Upper lobe of left lung (tissue), 6 donors: ENCODE results near the gene ZNF407. TPM values are rescaled to one million over a fixed set of nuclear protein-coding genes. Genes with fewer than 3 reads are reported as not detected.

ENCODE experiments used
- ATAC-seq, 2 donors: fragments of 200-7000 bp; cut with Tn5 transposase; one replicate each; pipeline ENCODE4 v1.9.1; 2022; ENCODE audit warnings: mild to moderate bottlenecking in 2 of 2, moderate library complexity in 2 of 2; ENCODE audit not compliant: low FRiP score in 2 of 2
- DNase-seq, 2 donors: peaks; one replicate each; pipeline ENCODE4 v3.0.0-alpha.2; 2019 to 2020
- H3K27ac ChIP-seq, 4 donors: fragments of 200-600 bp; sonication (generic); one replicate each; pipeline ENCODE4 v1.5.1; 2016 to 2019
- H3K27me3 ChIP-seq, 4 donors: fragments of 200-600 bp; sonication (generic); one replicate each; pipeline ENCODE4 v1.5.1; 2017 to 2019
- H3K36me3 ChIP-seq, 4 donors: fragments of 200-600 bp; sonication (generic); one replicate each; pipeline ENCODE4 v1.5.1; 2016 to 2019
- H3K4me1 ChIP-seq, 4 donors: fragments of 200-600 bp; sonication (generic); one replicate each; pipeline ENCODE4 v1.5.1; 2018 to 2019
- H3K4me3 ChIP-seq, 4 donors: fragments of 200-600 bp; sonication (generic); one replicate each; pipeline ENCODE4 v1.5.1; 2017 to 2019; ENCODE audit warnings: mild to moderate bottlenecking in 2 of 4, moderate library complexity in 1 of 4
- H3K9me3 ChIP-seq, 4 donors: fragments of 200-600 bp; sonication (generic); one replicate each; pipeline ENCODE4 v1.5.1; 2018 to 2019
- CTCF ChIP-seq, 6 experiments: fragments of 450-650 bp in 4 of 6; fragments of 200-600 bp in 2 of 6; sonication (generic) in 2 of 6; IDR thresholded peaks; one replicate each; pipeline ENCODE4 v1.5.1; 2016 to 2019; ENCODE audit warnings: antibody characterized with exemption in 6 of 6
- EP300 ChIP-seq, 4 donors: sonication (generic); formaldehyde crosslinking; IDR thresholded peaks; one replicate each; pipeline ENCODE4 v1.5.1; 2017; ENCODE audit warnings: antibody characterized with exemption in 4 of 4, control low read depth in 2 of 4
- POLR2A ChIP-seq, 4 donors: fragments of 450-650 bp; IDR thresholded peaks; one replicate each; pipeline ENCODE4 v1.5.1; 2016 to 2017; ENCODE audit warnings: antibody characterized with exemption in 4 of 4, mild to moderate bottlenecking in 2 of 4
- POLR2AphosphoS5 ChIP-seq, 2 donors: sonication (generic); formaldehyde crosslinking; IDR thresholded peaks; one replicate each; pipeline ENCODE4 v1.5.1; 2017; ENCODE audit warnings: antibody characterized with exemption in 2 of 2
- WGBS, 2 donors: methylation state at CpG; one replicate each; pipeline ENCODE4 v1.1.5; 2017 to 2018; 5-methylcytosine and 5-hydroxymethylcytosine counted together
- total RNA-seq, 6 donors: library from RNA; depleted of rRNA in 4 of 6; stranded (reverse); fragments of >200 nt in 4 of 6; gene quantifications; one replicate each; pipeline versions ENCODE4 v1.1.0 to v1.2.1, GENCODE V29; 2016 to 2021
- donor health status: DM: no; HTN: no; CAD: no; lungs with moderate emphysema.
- donor health status: DM: no; HTN: yes; CAD: no; lungs with severe emphysema.

Gene ZNF407
- total RNA-seq, 6 donors from 2014 or later: 12.2 to 77.5 (median 17.1) TPM

GRCh38 chr18:75112186-75113096 is 514.8 kb downstream of the ZNF407 start:
- no peak overlapping the region for H3K4me3 ChIP-seq
- TF ChIP-seq POLR2AphosphoS5 (IDR thresholded peaks at IDR 0.05) (no peak), POLR2A (IDR thresholded peaks at IDR 0.05) (no peak), EP300 (IDR thresholded peaks at IDR 0.05) (no peak), CTCF (IDR thresholded peaks at IDR 0.05) (no peak)
- H3K4me1 ChIP-seq: no peaks in the 10 kb centered on the region
- ATAC-seq (no peak), DNase-seq (no peak)
- H3K27me3 ChIP-seq: no peaks in the 10 kb centered on the region
- 85 to 87% methylated on average over 16 of the region's 16 CpGs for WGBS, 2 donors
- H3K9me3 ChIP-seq: no peaks in the 10 kb centered on the region
- H3K36me3 ChIP-seq: no peaks in the 10 kb centered on the region
- no peak overlapping the region for H3K27ac ChIP-seq

- TF ChIP-seq POLR2A (IDR thresholded peaks at IDR 0.05) (no peak), CTCF (IDR thresholded peaks at IDR 0.05) (no peak), POLR2AphosphoS5 (IDR thresholded peaks at IDR 0.05) (no peak), EP300 (IDR thresholded peaks at IDR 0.05) (no peak)
- Histone ChIP-seq H3K9me3 (no peaks in the 10 kb centered on the region), H3K4me3 (no peak overlapping the region), H3K27ac (no peak overlapping the region), H3K27me3 (no peaks in the 10 kb centered on the region), H3K4me1 (no peaks in the 10 kb centered on the region), H3K36me3 (no peaks in the 10 kb centered on the region)
- DNase-seq (no peak), ATAC-seq (no peak)
- 88 to 90% methylated on average over 5 of the region's 5 CpGs for WGBS, 2 donors
Observed at GRCh38 chr18:75113455-75113854, 515.8 kb downstream of the ZNF407 start.

GRCh38 chr18:75114231-75114764 is 516.6 kb downstream of the ZNF407 start:
- no peaks in the 10 kb centered on the region for H3K9me3 ChIP-seq
- WGBS, 2 donors: 77 to 79% methylated on average over 6 of the region's 6 CpGs

More at GRCh38 chr18:75114231-75114764, 516.6 kb downstream of the ZNF407 start:
- no peak for DNase-seq
- Histone ChIP-seq H3K27ac (no peak overlapping the region), H3K4me1 (no peaks in the 10 kb centered on the region), H3K4me3 (no peak overlapping the region), H3K27me3 (no peaks in the 10 kb centered on the region), H3K36me3 (no peaks in the 10 kb centered on the region)
- TF ChIP-seq POLR2AphosphoS5 (IDR thresholded peaks at IDR 0.05): no peak
- no peak for TF ChIP-seq CTCF (IDR thresholded peaks at IDR 0.05)
- TF ChIP-seq EP300 (IDR thresholded peaks at IDR 0.05): no peak
- no peak for TF ChIP-seq POLR2A (IDR thresholded peaks at IDR 0.05)
- ATAC-seq: no peak

Other genes starting within 250 kb of the ZNF407 start
- under 1 TPM in 2 of 6 donors, not detected in 4; 0.13 to 0.89 TPM for gene DIPK1C, start 140.6 kb upstream of the ZNF407 start, total RNA-seq
- 100 to 1,000 TPM; 147 to 279 (median 196) TPM for gene CNDP2, start 101.5 kb upstream of the ZNF407 start, total RNA-seq
- not detected for gene CNDP1, start 63.4 kb upstream of the ZNF407 start, total RNA-seq